ENCODE measurements around the gene CTSG. TPM values are rescaled to one million over a fixed set of nuclear protein-coding genes. Genes with fewer than 3 reads are reported as not detected.

CTSG gene
- total RNA-seq = 1 to 10 TPM in 1 of 2 donors, not detected in 1; 3.9 TPM

GRCh38 chr14:24576182-24576581 lies at the start of gene CTSG:
Gene CTSG, minus strand, starts transcription at chr14:24576250. Its CDS starts 27 bp downstream, at chr14:24576223.
- Histone ChIP-seq H3K36me3 (no peaks in the 10 kb centered on the region), H3K27me3 (replicated peaks; ENCODE audit: insufficient read depth) (no peaks in the 10 kb centered on the region), H3K27ac (no peak within 1 kb of the TSS), H3K4me3 (no peak within 1 kb of the TSS), H3K4me1 (replicated peaks) (no peaks in the 10 kb centered on the region), H3K9me3 (no peaks in the 10 kb centered on the region)
- no peak for DNase-seq (ENCODE audit: low spot score)
- TF ChIP-seq POLR2AphosphoS5 (IDR thresholded peaks at IDR 0.05) (no peak), POLR2A (IDR thresholded peaks at IDR 0.05) (no peak), CTCF (IDR thresholded peaks at IDR 0.05) (no peak)
- 82% methylated on average over 3 of the region's 3 CpGs for WGBS
- intact Hi-C loops (cut with DNase I) = no loop called here

GRCh38 chr14:24613747-24614146 lies 37.7 kb upstream of the CTSG start:
- Histone ChIP-seq H3K27ac (no peak overlapping the region), H3K9me3 (no peaks in the 10 kb centered on the region), H3K27me3 (replicated peaks; ENCODE audit: insufficient read depth) (peaks cover 2% of the 10 kb centered on the region), H3K4me3 (no peak overlapping the region), H3K4me1 (replicated peaks) (no peaks in the 10 kb centered on the region), H3K36me3 (no peaks in the 10 kb centered on the region)
- TF ChIP-seq POLR2AphosphoS5 (IDR thresholded peaks at IDR 0.05) = no peak
- TF ChIP-seq CTCF (IDR thresholded peaks at IDR 0.05) = no peak
- no peak for TF ChIP-seq POLR2A (IDR thresholded peaks at IDR 0.05)
- 33% methylated on average over 2 of the region's 2 CpGs for WGBS
- DNase-seq (ENCODE audit: low spot score) = no peak
- intact Hi-C loops (cut with DNase I) = no loop called here

GRCh38 chr14:24613241-24613640 lies 37.2 kb upstream of the CTSG start:
- Histone ChIP-seq H3K4me3 (no peak overlapping the region), H3K36me3 (no peaks in the 10 kb centered on the region), H3K4me1 (replicated peaks) (no peaks in the 10 kb centered on the region), H3K27ac (no peak overlapping the region), H3K9me3 (no peaks in the 10 kb centered on the region), H3K27me3 (replicated peaks; ENCODE audit: insufficient read depth) (peaks cover 2% of the 10 kb centered on the region)
- DNase-seq (ENCODE audit: low spot score) = no peak
- intact Hi-C loops (cut with DNase I) = no loop called here
- 60% methylated on average over 1 of the region's 1 CpG for WGBS
- TF ChIP-seq POLR2AphosphoS5 (IDR thresholded peaks at IDR 0.05) = no peak
- no peak for TF ChIP-seq POLR2A (IDR thresholded peaks at IDR 0.05)
- no peak for TF ChIP-seq CTCF (IDR thresholded peaks at IDR 0.05)

GRCh38 chr14:24612196-24612595 lies 36.1 kb upstream of the CTSG start:
- H3K4me1 ChIP-seq (replicated peaks) = no peaks in the 10 kb centered on the region
- intact Hi-C loops (cut with DNase I) = no loop called here
- no peak overlapping the region for H3K4me3 ChIP-seq
- no peaks in the 10 kb centered on the region for H3K9me3 ChIP-seq
- H3K27ac ChIP-seq = no peak overlapping the region
- TF ChIP-seq POLR2A (IDR thresholded peaks at IDR 0.05) (no peak), POLR2AphosphoS5 (IDR thresholded peaks at IDR 0.05) (no peak), CTCF (IDR thresholded peaks at IDR 0.05) (no peak)
- H3K27me3 ChIP-seq (replicated peaks; ENCODE audit: insufficient read depth) = peaks cover 2% of the 10 kb centered on the region
- no peak for DNase-seq (ENCODE audit: low spot score)
- H3K36me3 ChIP-seq = no peaks in the 10 kb centered on the region

- H3K27me3 ChIP-seq (replicated peaks; ENCODE audit: insufficient read depth) = peaks cover 2% of the 10 kb centered on the region
- H3K27ac ChIP-seq = no peak within 1 kb of the TSS
- H3K4me1 ChIP-seq (replicated peaks) = no peaks in the 10 kb centered on the region
- no peak for DNase-seq (ENCODE audit: low spot score)
- no peaks in the 10 kb centered on the region for H3K36me3 ChIP-seq
- TF ChIP-seq POLR2AphosphoS5 (IDR thresholded peaks at IDR 0.05) (no peak), CTCF (IDR thresholded peaks at IDR 0.05) (no peak), POLR2A (IDR thresholded peaks at IDR 0.05) (no peak)
- intact Hi-C loops (cut with DNase I) = no loop called here
- no peaks in the 10 kb centered on the region for H3K9me3 ChIP-seq
- WGBS = 90% methylated on average over 2 of the region's 2 CpGs
- no peak within 1 kb of the TSS for H3K4me3 ChIP-seq
These were observed 33.8 kb upstream of the CTSG start, which contains the start of gene GZMH for GRCh38 chr14:24609655-24610344. Gene GZMH, minus strand, starts transcription at chr14:24609685. Its CDS starts 72 bp downstream, at chr14:24609613.

Measured in prostate gland (tissue), 2 donors.